PC-9 (cell line): Measurements from ENCODE around the gene FBP2. TPM values are rescaled to one million over a fixed set of nuclear protein-coding genes. Genes with fewer than 3 reads are reported as not detected.

Experiments
- BruUV-seq: library from RNA; stranded (reverse); fragments of 400-500 nt; replicated peaks from 2 replicates; lab custom pipeline; 2021; lab: Mats Ljungman, UMichigan
- CTCF ChIA-PET: fragments of 300-600 bp; sonication (Branson Sonifier 250); formaldehyde crosslinking; loops from one replicate; lab custom pipeline; 2022; ENCODE audit warnings: antibody characterized with exemption; lab: Charles Lee
- POLR2A ChIA-PET: fragments of 300-600 bp; sonication (Branson Sonifier 250); formaldehyde crosslinking; loops from one replicate; lab custom pipeline; 2022; ENCODE audit warnings: antibody characterized with exemption; ENCODE audit not compliant: unreplicated experiment; lab: Charles Lee
- DNase-seq, 2 experiments: peaks; one replicate each; pipeline versions ENCODE4 v3.0.0 to v3.0.0-alpha.2; 2015 to 2022; ENCODE audit warnings: mixed read lengths in 1 of 2
- H2AFZ ChIP-seq: fragments of 200-600 bp; sonication (generic); 2 replicates; pipeline ENCODE4 v1.8.1; 2017; ENCODE audit warnings: antibody characterized with exemption
- H3F3A ChIP-seq: fragments of 200-600 bp; sonication (generic); 2 replicates; pipeline ENCODE4 v1.8.1; 2017; ENCODE audit warnings: antibody characterized with exemption, mild to moderate bottlenecking, low read depth; ENCODE audit not compliant: insufficient read depth
- H3K27ac ChIP-seq: fragments of 200-600 bp; sonication (generic); 2 replicates; pipeline ENCODE4 v1.6.1; 2016; ENCODE audit warnings: mixed run types
- H3K27me3 ChIP-seq: fragments of 200-600 bp; sonication (generic); 2 replicates; pipeline ENCODE4 v1.6.1; 2016; ENCODE audit warnings: low read depth, mixed run types; ENCODE audit not compliant: insufficient read depth
- H3K36me3 ChIP-seq: fragments of 200-600 bp; sonication (generic); 2 replicates; pipeline ENCODE4 v1.6.1; 2016; ENCODE audit warnings: low read depth, mixed run types
- H3K4me1 ChIP-seq: fragments of 200-600 bp; sonication (generic); replicated peaks from 2 replicates; pipeline ENCODE4 v1.6.1; 2016; ENCODE audit warnings: mixed run types; ENCODE audit not compliant: insufficient read depth
- H3K4me2 ChIP-seq: fragments of 200-600 bp; sonication (generic); 2 replicates; pipeline ENCODE4 v1.6.1; 2017; ENCODE audit warnings: mixed run types
- H3K4me3 ChIP-seq: fragments of 200-600 bp; sonication (generic); 2 replicates; pipeline ENCODE4 v1.6.1; 2016; ENCODE audit warnings: mixed run types
- H3K79me2 ChIP-seq: fragments of 200-600 bp; sonication (generic); 2 replicates; pipeline ENCODE4 v1.6.1; 2017; ENCODE audit warnings: low read depth, mixed run types
- H3K9me2 ChIP-seq: fragments of 200-600 bp; sonication (generic); 2 replicates; pipeline ENCODE4 v1.8.1; 2017; ENCODE audit warnings: mild to moderate bottlenecking; ENCODE audit not compliant: insufficient read depth
- H3K9me3 ChIP-seq: fragments of 200-600 bp; sonication (generic); 2 replicates; pipeline ENCODE4 v1.8.1; 2016; ENCODE audit warnings: low read depth; ENCODE audit not compliant: insufficient read depth
- H4K20me1 ChIP-seq: fragments of 200-600 bp; sonication (generic); 2 replicates; pipeline ENCODE4 v1.8.1; 2017; ENCODE audit not compliant: insufficient read depth
- EZH2 ChIP-seq: fragments of 200-600 bp; sonication (generic); IDR thresholded peaks from 2 replicates; pipeline ENCODE4 v1.8.0; 2017; ENCODE audit warnings: antibody characterized with exemption, low read depth
- intact Hi-C: fragments of 100-400 bp; cut with micrococcal nuclease; formaldehyde crosslinking; loops from one replicate; pipeline ENCODE4 v1.10.0; 2022; ENCODE audit not compliant: unreplicated experiment
- total RNA-seq: library from RNA; stranded (reverse); gene quantifications from 2 replicates; pipeline ENCODE4 v1.2.3, GENCODE V29; 2021
- TF ChIP-seq, protein P1 (sequence below): fragments of 200-600 bp; sonication (generic); conservative IDR thresholded peaks from 2 replicates; pipeline ENCODE4 v1.6.1; 2017; ENCODE audit warnings: mixed run types, antibody characterized with exemption, mild to moderate bottlenecking, moderate library complexity

The FBP2 gene
- total RNA-seq, 1 experiment from 2014 or later, result not detected

DNA sequence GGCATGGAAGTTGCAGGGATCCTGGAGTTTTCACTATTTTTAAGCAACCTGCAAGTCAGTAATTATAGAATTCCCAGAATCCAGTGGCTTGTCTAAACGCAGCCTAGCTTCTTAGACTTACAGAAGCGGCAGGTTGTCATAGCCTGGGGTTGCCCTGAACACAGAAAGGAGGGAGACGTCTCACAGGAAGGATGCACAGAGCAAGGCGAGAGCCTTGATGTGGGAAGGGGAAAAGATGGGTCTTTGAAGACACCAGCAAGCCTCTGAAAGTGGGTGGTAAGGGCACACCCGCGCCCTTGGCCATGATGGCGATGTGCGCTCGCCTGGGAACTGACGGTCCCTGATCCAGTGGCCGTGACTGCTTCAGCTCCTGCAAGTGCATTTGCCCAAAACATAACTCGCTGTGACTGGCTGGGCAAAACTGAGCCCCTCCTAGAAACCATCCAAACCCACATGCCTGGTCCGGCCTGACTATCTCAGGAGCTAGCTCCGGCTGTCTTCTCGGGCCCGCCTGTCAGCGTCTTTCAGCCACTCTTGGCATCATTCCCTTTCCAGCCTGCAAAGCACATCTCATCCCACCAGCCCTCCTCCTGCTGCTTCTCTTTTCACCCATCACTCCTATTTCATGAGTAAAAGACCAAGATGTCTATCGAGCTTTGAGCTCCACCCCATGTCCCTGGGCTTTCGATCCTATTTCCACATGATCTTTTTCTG, 28.6 kb upstream of the FBP2 start:
- Histone ChIP-seq H3K9me3 (no peaks in the 10 kb centered on the region), H3F3A (peaks cover 9% of the 10 kb centered on the region; the same call in 1 of the 2 replicates), H3K27ac (no peak overlapping the region), H3K36me3 (peaks cover 9% of the 10 kb centered on the region), H2AFZ (no peak overlapping the region), H3K79me2 (peaks cover 11% of the 10 kb centered on the region), H3K4me1 (no peaks in the 10 kb centered on the region), H3K27me3 (no peaks in the 10 kb centered on the region), H4K20me1 (no peaks in the 10 kb centered on the region; the same call in 1 of the 2 replicates), H3K9me2 (no peaks in the 10 kb centered on the region), H3K4me3 (no peak overlapping the region), H3K4me2 (no peak overlapping the region)
- intact Hi-C loops, result no loop called here
- DNase-seq, result no peak
- no TSS peak for BruUV-seq
- ChIA-PET POLR2A (no interaction called here), CTCF (no interaction called here)
- TF ChIP-seq, protein P1, sequence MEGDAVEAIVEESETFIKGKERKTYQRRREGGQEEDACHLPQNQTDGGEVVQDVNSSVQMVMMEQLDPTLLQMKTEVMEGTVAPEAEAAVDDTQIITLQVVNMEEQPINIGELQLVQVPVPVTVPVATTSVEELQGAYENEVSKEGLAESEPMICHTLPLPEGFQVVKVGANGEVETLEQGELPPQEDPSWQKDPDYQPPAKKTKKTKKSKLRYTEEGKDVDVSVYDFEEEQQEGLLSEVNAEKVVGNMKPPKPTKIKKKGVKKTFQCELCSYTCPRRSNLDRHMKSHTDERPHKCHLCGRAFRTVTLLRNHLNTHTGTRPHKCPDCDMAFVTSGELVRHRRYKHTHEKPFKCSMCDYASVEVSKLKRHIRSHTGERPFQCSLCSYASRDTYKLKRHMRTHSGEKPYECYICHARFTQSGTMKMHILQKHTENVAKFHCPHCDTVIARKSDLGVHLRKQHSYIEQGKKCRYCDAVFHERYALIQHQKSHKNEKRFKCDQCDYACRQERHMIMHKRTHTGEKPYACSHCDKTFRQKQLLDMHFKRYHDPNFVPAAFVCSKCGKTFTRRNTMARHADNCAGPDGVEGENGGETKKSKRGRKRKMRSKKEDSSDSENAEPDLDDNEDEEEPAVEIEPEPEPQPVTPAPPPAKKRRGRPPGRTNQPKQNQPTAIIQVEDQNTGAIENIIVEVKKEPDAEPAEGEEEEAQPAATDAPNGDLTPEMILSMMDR, result no peak
- TF ChIP-seq EZH2, result no peak

DNA sequence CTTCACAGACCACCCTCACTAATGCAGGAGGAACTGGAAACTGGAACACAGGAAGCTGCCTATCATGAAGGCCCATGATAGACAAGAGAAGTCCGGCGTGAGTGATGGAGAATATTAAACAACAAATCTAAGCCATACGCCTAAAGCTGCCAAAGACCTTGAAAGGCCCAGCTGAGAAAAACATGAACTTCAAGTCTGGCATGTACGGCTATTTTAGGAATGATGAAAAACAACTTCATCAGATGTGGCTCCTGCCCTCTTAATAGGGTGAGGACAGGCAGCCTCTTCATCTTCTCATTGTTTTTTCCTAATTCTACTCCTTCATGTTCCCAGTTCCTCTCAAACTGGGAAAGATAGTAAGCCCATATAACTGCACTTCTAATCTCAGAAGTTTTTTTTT, 25.4 kb upstream of the FBP2 start:
- ChIA-PET POLR2A (no interaction called here), CTCF (no interaction called here)
- Histone ChIP-seq H3K36me3 (peaks cover 21% of the 10 kb centered on the region), H3K4me3 (no peak overlapping the region), H3K27me3 (no peaks in the 10 kb centered on the region), H4K20me1 (no peaks in the 10 kb centered on the region; the same call in 1 of the 2 replicates), H3F3A (peaks cover 10% of the 10 kb centered on the region; the same call in 1 of the 2 replicates), H2AFZ (no peak overlapping the region), H3K27ac (no peak overlapping the region), H3K4me1 (no peaks in the 10 kb centered on the region), H3K4me2 (no peak overlapping the region), H3K79me2 (no peaks in the 10 kb centered on the region), H3K9me3 (no peaks in the 10 kb centered on the region), H3K9me2 (no peaks in the 10 kb centered on the region)
- no peak for TF ChIP-seq EZH2
- TF ChIP-seq, protein P1, result no peak
- no TSS peak for BruUV-seq
- intact Hi-C loops, result no loop called here
- no peak for DNase-seq

DNA sequence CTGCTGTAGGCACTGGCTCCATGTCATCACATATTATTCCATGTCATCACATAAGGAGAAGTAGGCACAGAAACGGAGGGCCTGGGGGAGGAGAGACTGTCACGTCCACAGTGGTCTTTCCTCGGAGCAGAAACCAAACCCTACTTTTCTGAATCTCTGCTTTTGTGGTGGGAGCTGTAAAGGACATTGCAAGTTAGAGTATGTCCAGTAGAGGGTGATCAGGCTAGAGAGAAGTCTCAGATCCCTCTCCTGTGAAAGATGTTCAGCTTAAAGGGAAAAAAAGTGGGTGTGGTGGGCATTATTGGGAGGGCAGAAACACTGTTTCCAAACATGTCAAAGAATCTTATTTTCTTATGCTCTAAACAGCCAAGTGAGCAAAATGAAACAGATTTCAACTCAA, 19.4 kb upstream of the FBP2 start:
- DNase-seq, result no peak
- Histone ChIP-seq H3K9me2 (no peaks in the 10 kb centered on the region), H3K4me2 (no peak overlapping the region), H3K4me3 (no peak overlapping the region), H2AFZ (no peak overlapping the region), H4K20me1 (no peaks in the 10 kb centered on the region), H3K79me2 (no peaks in the 10 kb centered on the region), H3K36me3 (peaks cover 23% of the 10 kb centered on the region), H3K9me3 (no peaks in the 10 kb centered on the region), H3K4me1 (no peaks in the 10 kb centered on the region), H3F3A (peaks cover 14% of the 10 kb centered on the region; the same call in 1 of the 2 replicates), H3K27me3 (no peaks in the 10 kb centered on the region), H3K27ac (no peak overlapping the region)
- ChIA-PET CTCF (interaction anchor here (1.1 kb wide), 1 partner anchor 555 kb away, joined by 3 read pairs; no protein-coding TSS in a partner anchor), POLR2A (no interaction called here)
- intact Hi-C loops, result no loop called here
- no TSS peak for BruUV-seq
- TF ChIP-seq EZH2, result no peak
- TF ChIP-seq, protein P1, result peak; percentile 33; the same call in 1 of the 2 replicates
